ENCODE measurements around the gene PUSL1.

PUSL1 gene

DNA sequence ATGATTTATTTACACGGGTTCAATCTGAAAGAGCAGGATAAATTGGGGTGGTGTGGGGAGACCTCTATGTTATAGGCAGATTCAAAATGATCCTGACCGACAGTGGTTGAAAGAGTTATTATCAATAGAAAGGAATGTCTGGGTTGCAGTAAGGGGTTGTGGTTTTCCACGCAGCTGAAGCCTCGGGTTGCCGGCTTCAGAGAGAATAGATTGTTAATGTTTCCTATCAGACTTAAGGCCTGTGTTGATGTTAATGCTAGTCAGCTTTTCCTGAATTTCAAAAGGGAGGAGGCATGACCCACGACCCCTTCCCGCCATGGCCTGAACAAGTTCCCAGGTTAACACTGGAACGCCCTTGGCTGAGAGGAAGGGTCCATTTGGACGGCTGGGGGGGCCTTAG is 32.6 kb upstream of the PUSL1 start:
- no peak for DNase-seq (ENCODE audit: low read depth)
- no peak overlapping the region for H3K4me3 ChIP-seq (ENCODE audit: low read depth, low read length)

DNA sequence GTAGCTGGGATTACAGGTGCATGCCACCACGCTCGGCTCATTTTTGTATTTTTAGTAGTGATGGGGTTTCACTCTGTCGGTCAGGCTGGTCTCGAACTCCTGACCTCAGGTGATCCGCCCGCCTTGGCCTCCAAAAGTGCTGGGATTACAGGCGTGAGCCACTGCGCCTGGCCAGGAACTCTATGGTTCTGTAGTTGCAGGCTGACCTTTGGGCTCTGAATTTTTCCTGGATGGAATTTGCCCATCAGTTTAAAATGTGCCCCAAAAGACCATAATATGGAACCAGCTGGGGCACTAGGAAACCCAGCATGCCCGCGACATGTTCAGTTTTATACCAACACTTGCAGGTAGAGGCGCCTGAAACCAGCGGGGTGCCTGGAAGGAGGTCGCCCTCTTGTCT is 29.8 kb upstream of the PUSL1 start:
- DNase-seq (ENCODE audit: low read depth), result no peak
- no peak overlapping the region for H3K4me3 ChIP-seq (ENCODE audit: low read depth, low read length)

DNA sequence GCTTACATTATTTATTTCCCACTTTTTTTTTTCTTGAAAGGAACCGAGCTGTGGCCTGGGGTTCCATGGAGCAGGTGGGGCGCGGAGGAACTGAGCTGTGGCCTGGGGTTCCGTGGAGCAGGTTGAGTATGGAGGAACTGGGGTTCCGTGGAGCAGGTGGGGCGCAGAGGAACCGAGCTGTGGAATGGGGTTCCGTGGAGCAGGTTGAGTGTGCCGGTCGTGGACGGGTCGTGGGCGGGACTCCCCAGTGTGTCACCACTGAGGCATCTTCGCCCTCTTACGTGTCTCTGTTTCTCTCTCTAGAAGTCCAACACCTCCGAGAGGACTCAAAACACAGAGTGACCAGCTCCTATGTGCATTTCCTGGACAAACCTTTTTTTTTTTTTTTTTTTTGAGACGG is 29.4 kb upstream of the PUSL1 start:
- no peak overlapping the region for H3K4me3 ChIP-seq (ENCODE audit: low read depth, low read length)
- DNase-seq (ENCODE audit: low read depth), result no peak

DNA sequence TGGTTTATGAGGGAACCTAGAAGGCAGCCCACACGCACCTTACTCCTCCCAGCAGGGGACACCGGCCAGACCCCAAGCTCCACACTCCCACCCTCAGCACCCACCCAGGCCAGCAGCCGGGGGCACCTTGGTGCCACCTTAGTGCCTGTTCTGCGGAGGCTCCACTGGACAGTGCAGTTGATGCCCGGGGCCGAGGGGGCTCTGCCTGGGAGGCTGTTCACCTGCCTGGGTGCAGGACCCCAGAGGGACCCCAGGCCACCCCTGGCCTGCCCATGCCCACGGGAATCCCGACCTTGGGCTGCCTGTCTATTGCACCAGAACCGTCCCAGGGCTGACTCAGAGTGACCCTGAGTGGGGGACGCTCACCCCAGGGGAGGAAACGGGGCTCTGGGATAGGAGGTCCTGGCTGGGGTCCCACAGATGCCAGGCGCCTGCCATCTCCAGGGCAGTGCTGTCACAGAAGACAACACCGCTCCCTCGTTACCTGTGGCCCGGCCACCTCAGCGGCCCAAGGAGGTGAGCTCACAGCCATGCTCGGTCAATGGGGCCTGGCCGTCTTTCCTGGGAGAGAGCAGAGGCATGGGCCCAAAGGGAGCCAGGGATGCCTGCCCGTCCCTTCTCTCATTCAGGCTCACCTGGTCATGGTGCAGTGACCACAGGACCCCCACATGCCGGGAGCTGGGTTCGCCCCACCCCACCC is 27.5 kb upstream of the PUSL1 start:
- DNase-seq (ENCODE audit: low read depth), result no peak
- no peak overlapping the region for H3K4me3 ChIP-seq (ENCODE audit: low read depth, low read length)

DNA sequence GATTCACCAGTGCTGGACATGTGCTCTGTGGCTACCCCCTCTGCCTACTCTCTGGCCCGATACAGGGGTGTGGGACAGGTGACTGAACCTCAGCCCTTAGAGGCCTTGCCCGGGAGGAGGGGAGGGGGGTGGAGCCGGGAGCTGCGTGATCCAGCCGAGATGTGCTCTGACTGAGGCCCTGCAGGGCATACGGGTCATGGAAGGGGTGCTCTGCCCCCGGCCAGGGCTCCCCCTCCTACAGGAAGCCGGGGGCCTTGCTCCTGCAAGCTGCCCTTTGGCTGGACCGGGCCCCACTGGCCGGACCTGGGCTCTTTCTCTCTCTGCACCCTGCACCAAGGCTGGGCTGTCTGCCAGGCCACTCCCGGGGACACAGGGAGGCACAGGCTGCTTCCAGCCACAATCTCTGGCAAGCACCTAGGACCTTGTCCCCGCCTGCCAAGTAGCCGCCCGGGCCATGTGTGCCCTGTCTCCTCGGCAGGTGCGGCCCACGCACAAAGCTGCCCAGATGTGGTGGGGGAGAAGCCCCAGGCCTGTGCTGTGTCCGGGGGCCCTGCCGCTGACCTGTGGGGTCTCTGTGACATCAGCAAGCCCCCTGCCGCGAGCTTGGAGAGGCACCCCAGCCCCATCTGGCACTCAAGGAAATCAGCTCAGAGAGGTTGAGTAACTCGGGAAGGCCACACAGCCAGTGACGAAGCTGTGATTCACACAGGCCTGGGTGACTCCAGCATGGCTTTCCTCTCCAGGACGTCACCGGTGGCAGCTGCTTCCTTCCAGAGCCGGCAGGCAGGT is 26.7 kb upstream of the PUSL1 start:
- DNase-seq (ENCODE audit: low read depth), result no peak
- H3K4me3 ChIP-seq (ENCODE audit: low read depth, low read length), result no peak overlapping the region

DNA sequence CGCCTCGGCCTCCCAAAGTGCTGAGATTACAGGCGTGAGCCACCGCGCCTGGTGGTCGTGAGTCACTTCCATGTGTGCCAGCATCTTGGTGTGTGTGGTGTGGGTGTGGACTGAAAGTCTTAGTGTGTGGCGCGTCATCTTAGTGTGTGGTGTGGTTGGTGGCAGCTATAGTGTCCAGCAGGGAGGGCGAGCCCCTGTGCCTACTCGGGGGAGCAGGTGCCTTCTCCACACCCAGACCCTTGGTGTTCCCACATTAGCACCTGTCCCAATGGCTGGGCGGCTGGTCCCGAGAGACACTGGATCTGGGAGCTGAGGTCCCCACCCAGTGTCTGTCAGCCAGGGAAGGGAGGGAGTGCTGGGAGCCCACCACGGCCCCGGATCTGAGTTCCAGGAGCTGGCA is 25.4 kb upstream of the PUSL1 start:
- H3K4me3 ChIP-seq (ENCODE audit: low read depth, low read length), result no peak overlapping the region
- no peak for DNase-seq (ENCODE audit: low read depth)

DNA sequence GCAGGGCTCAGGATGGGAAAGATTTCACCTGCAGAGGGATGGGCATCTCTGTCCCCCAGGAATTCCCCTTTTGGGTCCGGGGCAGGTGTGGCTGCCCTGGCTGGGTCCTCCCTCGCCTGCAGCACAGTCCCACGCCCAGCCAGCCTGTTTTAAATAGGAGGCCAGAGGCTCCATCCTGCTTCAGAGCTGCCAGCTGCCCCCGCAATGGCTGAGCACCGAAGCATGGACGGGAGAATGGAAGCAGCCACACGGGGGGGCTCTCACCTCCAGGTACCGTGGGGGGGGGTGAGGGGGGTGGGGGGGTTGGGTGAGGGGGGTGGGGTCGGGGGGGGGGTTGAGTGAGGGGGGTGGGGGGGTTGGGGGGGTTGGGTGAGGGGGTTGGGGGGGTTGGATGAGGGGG is 24.6 kb upstream of the PUSL1 start:
- H3K4me3 ChIP-seq (ENCODE audit: low read depth, low read length), result no peak overlapping the region
- no peak for DNase-seq (ENCODE audit: low read depth)

DNA sequence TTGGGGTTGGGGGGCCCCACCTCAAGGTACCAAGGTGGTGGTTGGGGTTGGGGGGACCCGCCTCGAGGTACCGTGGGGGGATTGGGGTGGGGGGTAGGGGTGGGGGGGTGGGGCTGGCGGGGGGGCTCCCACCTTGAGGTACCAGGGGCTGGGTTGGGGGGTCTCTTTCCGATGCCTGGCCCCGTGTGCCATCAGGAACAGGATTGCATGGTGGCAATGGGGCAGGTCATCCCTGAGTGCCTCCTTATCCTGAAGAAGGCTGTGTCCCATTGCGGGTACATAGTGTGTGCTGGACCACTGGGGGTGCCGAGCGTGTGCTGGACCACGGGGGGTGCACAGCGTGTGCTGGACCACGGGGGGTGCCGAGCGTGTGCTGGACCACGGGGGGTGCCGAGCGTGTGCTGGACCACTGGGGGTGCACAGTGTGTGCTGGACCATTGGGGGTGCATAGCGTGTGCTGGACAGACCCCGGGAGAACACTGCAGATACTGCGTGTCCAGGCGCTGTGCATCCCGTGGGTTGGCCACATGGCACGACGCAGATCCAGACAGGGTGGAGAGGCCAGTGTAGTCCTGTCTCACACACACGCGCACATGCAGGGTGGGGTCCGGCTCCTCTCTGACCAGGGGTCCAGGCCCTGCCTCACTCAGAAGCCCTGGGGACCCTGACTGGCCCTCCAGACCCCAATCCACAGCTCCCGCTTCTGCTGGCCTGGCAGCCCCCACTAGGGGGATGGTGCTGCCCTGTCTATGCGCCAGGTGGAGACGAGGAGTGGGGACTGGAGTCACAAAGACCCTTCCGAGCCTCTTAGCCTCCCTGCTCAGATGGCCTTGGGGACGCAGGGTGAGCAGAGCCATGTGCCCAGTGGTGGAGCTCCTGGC is 23.9 kb upstream of the PUSL1 start:
- no peak overlapping the region for H3K4me3 ChIP-seq (ENCODE audit: low read depth, low read length)
- DNase-seq (ENCODE audit: low read depth), result no peak

DNA sequence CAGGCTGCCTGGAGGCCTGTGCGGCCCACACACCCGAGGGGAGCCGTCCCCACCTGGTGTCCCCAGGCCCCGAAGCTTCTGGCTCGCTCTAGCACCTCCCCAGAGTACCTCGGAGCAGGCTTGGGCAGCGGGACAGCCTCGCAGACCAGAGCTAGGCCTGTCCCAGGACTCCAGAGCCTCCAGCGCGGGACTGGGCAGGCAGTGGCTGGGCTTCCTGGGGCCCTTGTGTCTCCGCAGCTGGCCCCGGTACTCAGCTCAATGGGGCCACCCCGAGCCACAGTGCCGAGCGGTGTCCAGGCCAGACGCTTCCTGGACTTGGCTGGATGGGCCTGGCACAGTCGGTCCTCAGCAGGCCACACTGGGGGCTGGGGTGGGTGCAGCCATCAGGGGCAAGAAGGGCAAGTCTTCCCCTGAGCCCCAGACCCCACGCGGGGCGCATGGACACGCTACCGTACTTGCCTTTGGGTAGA is 23.3 kb upstream of the PUSL1 start:
- H3K4me3 ChIP-seq (ENCODE audit: low read depth, low read length), result no peak overlapping the region
- DNase-seq (ENCODE audit: low read depth), result no peak

DNA sequence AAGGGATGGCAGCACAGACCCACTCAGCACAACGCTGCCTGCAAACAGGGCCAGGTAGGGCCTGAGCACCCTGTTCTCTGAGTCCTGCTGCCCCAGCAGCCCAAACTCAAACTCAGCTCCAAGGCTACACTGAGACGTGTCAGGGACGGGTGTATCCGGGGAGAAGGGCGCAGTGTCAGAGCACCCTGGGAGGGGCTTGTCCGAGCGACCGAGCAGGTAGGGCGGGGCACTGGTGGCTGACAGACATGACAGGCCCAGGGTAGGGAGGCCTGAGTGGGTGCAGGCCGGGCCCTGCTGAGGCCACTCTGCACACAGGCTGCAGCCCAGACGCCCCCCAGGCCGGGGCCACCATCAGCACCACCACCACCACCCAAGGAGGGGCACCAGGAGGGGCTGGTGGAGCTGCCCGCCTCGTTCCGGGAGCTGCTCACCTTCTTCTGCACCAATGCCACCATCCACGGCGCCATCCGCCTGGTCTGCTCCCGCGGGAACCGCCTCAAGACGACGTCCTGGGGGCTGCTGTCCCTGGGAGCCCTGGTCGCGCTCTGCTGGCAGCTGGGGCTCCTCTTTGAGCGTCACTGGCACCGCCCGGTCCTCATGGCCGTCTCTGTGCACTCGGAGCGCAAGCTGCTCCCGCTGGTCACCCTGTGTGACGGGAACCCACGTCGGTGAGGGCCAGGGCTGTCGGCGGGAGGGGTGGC is 22.6 kb upstream of the PUSL1 start:
- no peak for DNase-seq (ENCODE audit: low read depth)
- no peak overlapping the region for H3K4me3 ChIP-seq (ENCODE audit: low read depth, low read length)

DNA sequence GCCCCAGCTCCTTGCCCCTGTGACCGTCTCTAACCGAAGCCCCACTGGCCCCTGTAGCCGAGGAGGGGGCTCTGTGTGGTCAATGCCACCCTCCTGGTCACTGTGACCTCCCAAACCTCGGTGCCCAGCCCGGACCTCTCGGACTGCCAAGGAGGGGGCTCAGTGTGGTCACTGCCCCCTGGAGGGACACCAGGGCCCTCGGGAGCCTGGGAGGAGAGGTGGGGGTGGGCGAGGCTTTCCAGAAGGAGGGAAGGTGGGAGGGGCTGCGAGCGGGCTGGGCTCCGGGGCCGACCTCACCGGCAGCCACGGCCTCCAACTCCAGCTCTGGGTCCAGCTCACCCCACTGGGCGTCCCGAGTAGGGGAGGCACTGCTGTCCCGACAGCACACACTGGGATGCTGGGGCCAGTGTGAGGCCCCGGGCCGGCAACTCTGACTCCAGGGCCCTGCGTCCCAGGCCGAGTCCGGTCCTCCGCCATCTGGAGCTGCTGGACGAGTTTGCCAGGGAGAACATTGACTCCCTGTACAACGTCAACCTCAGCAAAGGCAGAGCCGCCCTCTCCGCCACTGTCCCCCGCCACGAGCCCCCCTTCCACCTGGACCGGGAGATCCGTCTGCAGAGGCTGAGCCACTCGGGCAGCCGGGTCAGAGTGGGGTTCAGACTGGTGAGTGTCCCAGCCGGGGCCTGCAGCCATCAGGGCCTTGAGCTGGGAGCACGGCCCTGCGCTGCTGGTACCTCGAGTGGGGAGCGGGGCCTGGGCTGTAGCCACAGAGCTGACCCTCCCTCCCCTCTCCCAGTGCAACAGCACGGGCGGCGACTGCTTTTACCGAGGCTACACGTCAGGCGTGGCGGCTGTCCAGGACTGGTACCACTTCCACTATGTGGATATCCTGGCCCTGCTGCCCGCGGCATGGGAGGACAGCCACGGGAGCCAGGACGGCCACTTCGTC is 21.8 kb upstream of the PUSL1 start:
- DNase-seq (ENCODE audit: low read depth), result no peak

DNA sequence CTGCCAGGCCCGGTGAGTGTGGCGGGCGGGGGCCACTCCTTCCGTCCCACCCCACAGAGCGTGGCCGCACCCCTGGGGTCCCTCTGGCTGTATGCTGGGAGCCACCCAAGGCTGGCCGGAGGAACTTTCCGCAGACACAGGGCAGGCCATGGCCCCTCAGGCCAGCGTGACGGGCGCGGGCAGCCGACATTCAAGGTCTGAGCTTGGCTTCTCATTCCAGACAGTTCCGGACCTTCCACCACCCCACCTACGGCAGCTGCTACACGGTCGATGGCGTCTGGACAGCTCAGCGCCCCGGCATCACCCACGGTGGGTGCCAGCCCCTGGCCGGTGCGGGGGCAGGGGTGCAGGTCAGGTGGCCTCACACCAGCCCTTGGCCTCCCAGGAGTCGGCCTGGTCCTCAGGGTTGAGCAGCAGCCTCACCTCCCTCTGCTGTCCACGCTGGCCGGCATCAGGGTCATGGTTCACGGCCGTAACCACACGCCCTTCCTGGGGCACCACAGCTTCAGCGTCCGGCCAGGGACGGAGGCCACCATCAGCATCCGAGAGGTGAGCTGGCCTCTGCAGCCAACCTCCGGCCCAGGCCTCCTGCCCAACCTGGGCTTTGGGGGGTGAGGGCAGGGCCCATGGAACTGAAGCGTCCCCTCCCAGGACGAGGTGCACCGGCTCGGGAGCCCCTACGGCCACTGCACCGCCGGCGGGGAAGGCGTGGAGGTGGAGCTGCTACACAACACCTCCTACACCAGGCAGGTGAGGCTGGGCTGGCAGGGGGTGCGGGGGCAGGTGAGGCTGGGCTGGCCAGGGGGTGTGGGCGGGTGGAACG is 20.9 kb upstream of the PUSL1 start:
- no peak overlapping the region for H3K4me3 ChIP-seq (ENCODE audit: low read depth, low read length)
- no peak for DNase-seq (ENCODE audit: low read depth)

More for the DNA sequence above, 21.8 kb upstream of the PUSL1 start:
- H3K4me3 ChIP-seq (ENCODE audit: low read depth, low read length), result no peak overlapping the region

DNA sequence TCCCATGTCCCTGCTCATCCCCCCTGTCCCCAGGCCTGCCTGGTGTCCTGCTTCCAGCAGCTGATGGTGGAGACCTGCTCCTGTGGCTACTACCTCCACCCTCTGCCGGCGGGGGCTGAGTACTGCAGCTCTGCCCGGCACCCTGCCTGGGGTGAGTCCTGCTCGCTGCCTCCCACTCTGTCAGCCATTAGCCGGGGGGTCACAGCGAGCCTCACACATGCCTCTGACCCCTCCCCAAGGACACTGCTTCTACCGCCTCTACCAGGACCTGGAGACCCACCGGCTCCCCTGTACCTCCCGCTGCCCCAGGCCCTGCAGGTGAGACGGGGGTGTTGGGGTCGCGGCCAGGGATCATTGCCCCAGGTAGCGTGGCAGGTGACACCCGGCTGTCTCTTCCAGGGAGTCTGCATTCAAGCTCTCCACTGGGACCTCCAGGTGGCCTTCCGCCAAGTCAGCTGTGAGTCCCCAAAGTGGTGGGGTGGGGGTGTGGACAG is 18.1 kb upstream of the PUSL1 start:
- H3K4me3 ChIP-seq (ENCODE audit: low read depth, low read length), result no peak overlapping the region
- DNase-seq (ENCODE audit: low read depth), result no peak

DNA sequence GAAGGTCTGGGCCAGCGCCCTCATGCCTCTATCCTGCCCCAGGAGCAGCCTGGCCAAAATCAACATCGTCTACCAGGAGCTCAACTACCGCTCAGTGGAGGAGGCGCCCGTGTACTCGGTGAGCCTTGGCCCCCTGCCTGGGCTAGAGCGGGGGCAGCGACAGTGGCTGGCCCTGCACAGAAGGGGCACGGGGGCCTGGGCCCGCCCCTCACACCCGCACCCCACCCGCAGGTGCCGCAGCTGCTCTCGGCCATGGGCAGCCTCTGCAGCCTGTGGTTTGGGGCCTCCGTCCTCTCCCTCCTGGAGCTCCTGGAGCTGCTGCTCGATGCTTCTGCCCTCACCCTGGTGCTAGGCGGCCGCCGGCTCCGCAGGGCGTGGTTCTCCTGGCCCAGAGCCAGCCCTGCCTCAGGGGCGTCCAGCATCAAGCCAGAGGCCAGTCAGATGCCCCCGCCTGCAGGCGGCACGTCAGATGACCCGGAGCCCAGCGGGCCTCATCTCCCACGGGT is 17.3 kb upstream of the PUSL1 start:
- no peak overlapping the region for H3K4me3 ChIP-seq (ENCODE audit: low read depth, low read length)
- DNase-seq (ENCODE audit: low read depth), result no peak

DNA sequence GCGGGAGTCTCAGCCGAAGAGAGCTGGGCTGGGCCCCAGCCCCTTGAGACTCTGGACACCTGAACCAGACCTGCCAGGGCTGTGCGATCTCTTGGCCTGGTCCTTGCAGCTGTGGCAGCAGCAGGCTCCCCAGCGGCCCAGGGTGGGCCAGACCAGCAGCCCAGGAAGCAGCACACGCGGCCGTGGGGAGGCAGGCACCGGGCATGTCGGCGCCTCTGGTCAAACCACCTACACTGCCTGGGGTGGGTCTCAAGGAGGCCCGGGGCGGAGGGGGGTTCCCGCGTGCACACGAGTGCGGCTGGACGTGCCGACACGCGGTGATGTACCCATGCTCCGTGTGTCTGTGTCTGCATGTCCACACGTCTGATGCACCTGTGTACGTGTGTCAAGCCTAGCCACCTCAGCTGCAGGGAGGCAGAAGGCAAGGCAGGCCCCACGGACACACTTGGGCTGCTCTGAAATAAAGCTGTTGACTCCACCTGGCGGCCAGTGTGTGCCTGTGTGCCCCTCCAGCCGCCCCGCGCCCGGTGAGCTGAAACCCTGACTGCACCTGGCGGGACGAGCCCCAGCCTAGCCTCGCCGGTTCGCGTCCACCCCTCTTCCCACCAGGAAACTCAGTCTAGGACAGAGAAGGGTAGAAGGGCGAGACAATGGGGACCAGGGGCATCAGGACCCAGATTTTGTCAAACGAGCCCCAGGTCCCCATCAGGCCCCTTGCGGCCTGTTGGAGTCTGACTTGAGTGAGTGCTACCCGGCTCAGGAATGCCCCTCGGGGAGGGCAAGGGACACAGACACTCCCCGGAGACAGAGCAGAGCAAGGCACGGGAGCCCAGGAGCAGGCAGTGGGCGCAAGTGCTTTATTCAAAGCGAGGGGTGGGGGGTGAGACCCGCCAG is 16.6 kb upstream of the PUSL1 start:
- DNase-seq (ENCODE audit: low read depth), result no peak
- H3K4me3 ChIP-seq (ENCODE audit: low read depth, low read length), result no peak overlapping the region

DNA sequence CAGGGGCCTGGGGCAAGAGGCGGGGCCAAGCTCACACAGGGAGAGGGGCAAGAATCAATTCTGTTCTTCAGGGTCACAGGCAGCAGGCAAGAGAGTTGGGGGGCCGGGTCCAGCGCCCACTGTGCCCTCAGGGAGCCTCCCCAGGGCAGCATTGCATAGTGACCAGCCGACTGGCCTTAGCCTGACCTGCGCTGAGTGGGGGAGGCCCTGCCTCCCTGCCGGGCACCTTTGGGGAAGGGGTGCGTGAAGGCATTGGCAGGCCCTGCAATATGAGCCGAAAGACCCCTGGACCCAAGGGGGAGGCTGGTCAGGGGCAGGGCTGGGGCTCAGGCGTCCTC is 16.0 kb upstream of the PUSL1 start:
- H3K4me3 ChIP-seq (ENCODE audit: low read depth, low read length), result no peak overlapping the region
- no peak for DNase-seq (ENCODE audit: low read depth)

DNA sequence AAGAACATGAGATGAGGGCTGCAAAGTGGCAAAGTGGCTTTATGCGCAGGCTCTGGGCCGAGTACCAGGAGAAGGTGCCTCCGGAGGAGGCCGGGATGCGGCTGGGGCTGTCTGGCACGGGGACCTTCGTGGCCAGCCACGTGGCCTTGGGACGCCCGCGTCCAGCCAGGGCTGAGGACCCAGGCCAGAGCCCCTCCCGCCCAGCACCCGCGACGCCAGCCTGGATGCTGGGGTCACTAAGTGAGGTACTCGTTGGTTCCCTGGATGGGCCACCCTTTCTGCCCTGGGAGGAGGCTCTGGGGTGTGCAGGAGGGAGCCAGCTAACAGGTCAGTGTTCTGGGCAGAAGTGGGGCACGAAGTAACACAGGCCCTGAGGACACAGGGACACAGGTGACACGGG is 15.5 kb upstream of the PUSL1 start:
- no peak for DNase-seq (ENCODE audit: low read depth)
- H3K4me3 ChIP-seq (ENCODE audit: low read depth, low read length), result no peak overlapping the region

Measured in skeletal muscle cell (primary cell).